HEK293T (cell line): ENCODE measurements around the gene HIRIP3.

Experiments
- CTCF ChIA-PET: fragments of 350-600 bp; formaldehyde crosslinking; extraction: SDS; loops from one replicate; lab custom pipeline; 2021; ENCODE audit warnings: antibody characterized with exemption, inconsistent platforms; lab: Yijun Ruan, JAX
- POLR2A ChIA-PET: fragments of 350-600 bp; formaldehyde crosslinking; extraction: SDS; loops from one replicate; lab custom pipeline; 2020; ENCODE audit warnings: antibody characterized with exemption, inconsistent platforms; lab: Yijun Ruan, JAX
- DNase-seq: peaks from one replicate; pipeline ENCODE4 v3.0.0; 2012; ENCODE audit warnings: mixed read lengths; ENCODE audit errors: extremely low spot score
- ARNT ChIP-seq: fragments of 450-650 bp; IDR thresholded peaks from 2 replicates; pipeline ENCODE4 v1.6.1; 2017; ENCODE audit warnings: mild to moderate bottlenecking
- BHLHE40 ChIP-seq: fragments of 450-650 bp; IDR thresholded peaks from 2 replicates; pipeline ENCODE4 v1.6.1; 2016; ENCODE audit warnings: mild to moderate bottlenecking, moderate library complexity, borderline replicate concordance
- CTBP1 ChIP-seq: fragments of 450-650 bp; IDR thresholded peaks from 2 replicates; pipeline ENCODE4 v1.6.1; 2016; ENCODE audit warnings: borderline replicate concordance
- ELF4 ChIP-seq: fragments of 450-650 bp; IDR thresholded peaks from 2 replicates; pipeline ENCODE4 v1.6.1; 2017; ENCODE audit warnings: antibody characterized with exemption
- FOXA1 ChIP-seq: fragments of 450-650 bp; IDR thresholded peaks from 2 replicates; pipeline ENCODE4 v1.6.1; 2016; ENCODE audit warnings: mild to moderate bottlenecking
- FOXK2 ChIP-seq: fragments of 450-650 bp; IDR thresholded peaks from 2 replicates; pipeline ENCODE4 v1.6.1; 2016; ENCODE audit warnings: mild to moderate bottlenecking
- FOXM1 ChIP-seq: fragments of 450-650 bp; IDR thresholded peaks from 2 replicates; pipeline ENCODE4 v1.6.1; 2017; ENCODE audit warnings: mild to moderate bottlenecking, borderline replicate concordance
- HDGF ChIP-seq: fragments of 450-650 bp; IDR thresholded peaks from 2 replicates; pipeline ENCODE4 v1.6.1; 2017; ENCODE audit warnings: antibody characterized with exemption, borderline replicate concordance
- L3MBTL2 ChIP-seq: fragments of 450-650 bp; conservative IDR thresholded peaks from 2 replicates; pipeline ENCODE4 v1.6.1; 2016; ENCODE audit warnings: mild to moderate bottlenecking
- LEF1 ChIP-seq: fragments of 450-650 bp; IDR thresholded peaks from 2 replicates; pipeline ENCODE4 v1.6.1; 2017; ENCODE audit warnings: mild to moderate bottlenecking, borderline replicate concordance
- NFRKB ChIP-seq: fragments of 450-650 bp; IDR thresholded peaks from 2 replicates; pipeline ENCODE4 v1.6.1; 2016; ENCODE audit warnings: mild to moderate bottlenecking, moderate library complexity
- PKNOX1 ChIP-seq: fragments of 450-650 bp; IDR thresholded peaks from 2 replicates; pipeline ENCODE4 v1.6.1; 2016
- SP1 ChIP-seq: fragments of 450-650 bp; IDR thresholded peaks from 2 replicates; pipeline ENCODE4 v1.6.1; 2017
- SUZ12 ChIP-seq: fragments of 450-650 bp; IDR thresholded peaks from 2 replicates; pipeline ENCODE4 v1.6.1; 2016; ENCODE audit warnings: mild to moderate bottlenecking
- TARDBP ChIP-seq: fragments of 450-650 bp; IDR thresholded peaks from 2 replicates; pipeline ENCODE4 v1.6.1; 2016
- ZNF384 ChIP-seq: fragments of 450-650 bp; IDR thresholded peaks from 2 replicates; pipeline ENCODE4 v1.6.1; 2016

Gene HIRIP3

GRCh38 chr16:29959293-29959692 is 36.1 kb downstream of the HIRIP3 start:
- ChIA-PET POLR2A (interaction anchor here (1.4 to 4.4 kb wide), 2 partner anchors 9 to 16 kb away, joined by 7 to 54 read pairs; no protein-coding TSS in a partner anchor), CTCF (no interaction called here)
- no peak for DNase-seq
- no peak for TF ChIP-seq SP1
- TF ChIP-seq PKNOX1 = no peak
- TF ChIP-seq ZNF384 = no peak
- no peak for TF ChIP-seq TARDBP
- TF ChIP-seq HDGF = no peak
- no peak for TF ChIP-seq SUZ12
- no peak for TF ChIP-seq FOXK2
- TF ChIP-seq FOXM1 = no peak
- TF ChIP-seq LEF1 = no peak
- no peak for TF ChIP-seq FOXA1
- TF ChIP-seq ARNT = no peak
- no peak for TF ChIP-seq ELF4
- no peak for TF ChIP-seq L3MBTL2

- POLR2A ChIA-PET = interaction anchor here (1.4 to 4.4 kb wide), 3 partner anchors 8 to 32 kb away, joined by 7 to 54 read pairs (median 9); partner anchors contain the start of gene KCTD13
- CTCF ChIA-PET = no interaction called here
- DNase-seq = no peak
- no peak for TF ChIP-seq ARNT
- TF ChIP-seq LEF1 = no peak
- no peak for TF ChIP-seq FOXA1
- TF ChIP-seq ELF4 = no peak
- no peak for TF ChIP-seq FOXM1
- no peak for TF ChIP-seq SUZ12
- no peak for TF ChIP-seq SP1
- no peak for TF ChIP-seq L3MBTL2
- no peak for TF ChIP-seq PKNOX1
- TF ChIP-seq TARDBP = no peak
- TF ChIP-seq ZNF384 = no peak
- TF ChIP-seq NFRKB = no peak
- TF ChIP-seq CTBP1 = no peak
These were observed 36.7 kb downstream of the HIRIP3 start for GRCh38 chr16:29958756-29959155.

- POLR2A ChIA-PET = interaction anchor here (2.2 to 7.5 kb wide), 2 partner anchors 9 to 25 kb away, joined by 8 to 54 read pairs; partner anchors contain the start of genes KCTD13 and TMEM219
- DNase-seq = no peak
- TF ChIP-seq PKNOX1 = no peak
- TF ChIP-seq SUZ12 = no peak
- no peak for TF ChIP-seq FOXA1
- TF ChIP-seq SP1 = no peak
- TF ChIP-seq BHLHE40 = no peak
- TF ChIP-seq TARDBP = no peak
- no peak for TF ChIP-seq ELF4
- TF ChIP-seq FOXM1 = no peak
- no peak for TF ChIP-seq ZNF384
- no peak for TF ChIP-seq HDGF
- TF ChIP-seq FOXK2 = no peak
- TF ChIP-seq CTBP1 = no peak
- TF ChIP-seq ARNT = no peak
- no peak for TF ChIP-seq LEF1
- no peak for TF ChIP-seq L3MBTL2
- no peak for TF ChIP-seq NFRKB
- CTCF ChIA-PET = no interaction called here
These were observed 43.6 kb downstream of the HIRIP3 start for GRCh38 chr16:29951625-29952365.

GRCh38 chr16:29950806-29951461 is 44.5 kb downstream of the HIRIP3 start:
- TF ChIP-seq ELF4 (no peak), L3MBTL2 (no peak), SP1 (no peak), BHLHE40 (no peak), LEF1 (no peak), FOXM1 (no peak), SUZ12 (no peak), FOXK2 (no peak), TARDBP (no peak), HDGF (no peak), ARNT (no peak), ZNF384 (no peak), FOXA1 (no peak), CTBP1 (no peak), PKNOX1 (no peak), NFRKB (no peak)
- DNase-seq = no peak
- ChIA-PET CTCF (no interaction called here), POLR2A (interaction anchor here (2.2 to 7.5 kb wide), 2 partner anchors 10 to 25 kb away, joined by 8 to 54 read pairs; partner anchors contain the start of genes KCTD13 and TMEM219)
